Osteoblast (primary cell): ENCODE data around the gene KRTAP5-5. TPM values are rescaled to one million over a fixed set of nuclear protein-coding genes. Genes with fewer than 3 reads are reported as not detected.

ENCODE experiments used
- DNase-seq: peaks from one replicate; pipeline ENCODE4 v3.0.0; 2011; ENCODE audit warnings: low spot score, mixed read lengths; ENCODE audit not compliant: insufficient read length; ENCODE audit errors: missing footprints
- H2AFZ ChIP-seq: 2 replicates; pipeline ENCODE4 v1.6.0; 2011; ENCODE audit warnings: mild to moderate bottlenecking, low read length
- H3K27ac ChIP-seq: 2 replicates; pipeline ENCODE4 v1.5.1; 2011; ENCODE audit warnings: mild to moderate bottlenecking, low read depth, low read length, moderate library complexity
- H3K27me3 ChIP-seq: 2 replicates; pipeline ENCODE4 v1.6.0; 2012; ENCODE audit warnings: mild to moderate bottlenecking, control low read depth, inconsistent platforms, low read length, moderate library complexity; ENCODE audit not compliant: insufficient read depth
- H3K36me3 ChIP-seq: 2 replicates; pipeline ENCODE4 v1.5.1; 2011; ENCODE audit warnings: mild to moderate bottlenecking, low read length, control low read depth, moderate library complexity; ENCODE audit not compliant: insufficient read depth
- H3K4me1 ChIP-seq: 2 replicates; pipeline ENCODE4 v1.5.1; 2011; ENCODE audit warnings: mild to moderate bottlenecking, low read length, control low read depth, moderate library complexity; ENCODE audit not compliant: insufficient read depth
- H3K4me2 ChIP-seq: 2 replicates; pipeline ENCODE4 v1.6.0; 2011; ENCODE audit warnings: mild to moderate bottlenecking, low read length; ENCODE audit not compliant: insufficient read depth
- H3K4me3 ChIP-seq: fragments of 200-600 bp; sonication (generic); 3 replicates; pipeline ENCODE4 v1.5.1; 2012; ENCODE audit warnings: mild to moderate bottlenecking, low read length, inconsistent platforms; ENCODE audit not compliant: insufficient read depth
- H3K79me2 ChIP-seq: 2 replicates; pipeline ENCODE4 v1.6.0; 2012; ENCODE audit warnings: mild to moderate bottlenecking, low read length, control low read depth, inconsistent platforms; ENCODE audit not compliant: insufficient read depth
- H3K9me3 ChIP-seq: 2 replicates; pipeline ENCODE4 v1.5.1; 2011; ENCODE audit warnings: low read depth, low read length, control low read depth
- H4K20me1 ChIP-seq: 2 replicates; pipeline ENCODE4 v1.6.0; 2012; ENCODE audit warnings: mild to moderate bottlenecking, low read length, control low read depth; ENCODE audit not compliant: insufficient read depth
- CTCF ChIP-seq: IDR thresholded peaks from 2 replicates; pipeline ENCODE4 v1.5.1; 2011; ENCODE audit warnings: mild to moderate bottlenecking, low read depth, low read length, moderate library complexity; ENCODE audit errors: extremely low read depth
- total RNA-seq: library from RNA; depleted of rRNA; stranded (reverse); fragments of >200 nt; gene quantifications from 2 replicates; pipeline ENCODE4 v1.2.3, GENCODE V29; 2012

KRTAP5-5 gene
- total RNA-seq, 1 donor = not detected

GRCh38 chr11:1631066-1631568, 1.5 kb downstream of the KRTAP5-5 start:
- Histone ChIP-seq H2AFZ (no peak overlapping the region), H3K27me3 (peaks cover 40% of the 10 kb centered on the region), H3K79me2 (no peaks in the 10 kb centered on the region), H4K20me1 (peaks cover 2% of the 10 kb centered on the region), H3K4me2 (no peak overlapping the region), H3K27ac (no peak overlapping the region), H3K4me3 (no peak overlapping the region), H3K36me3 (no peaks in the 10 kb centered on the region), H3K4me1 (no peaks in the 10 kb centered on the region), H3K9me3 (no peaks in the 10 kb centered on the region)
- DNase-seq = peak; percentile 15
- TF ChIP-seq CTCF = no peak

- peaks cover 36% of the 10 kb centered on the region for H3K27me3 ChIP-seq
- no peak for TF ChIP-seq CTCF
These were observed 2.6 kb downstream of the KRTAP5-5 start for GRCh38 chr11:1632053-1632714.

GRCh38 chr11:1633864-1634263, 4.3 kb downstream of the KRTAP5-5 start:
- H3K4me1 ChIP-seq = no peaks in the 10 kb centered on the region
- no peak overlapping the region for H2AFZ ChIP-seq
- no peaks in the 10 kb centered on the region for H3K79me2 ChIP-seq
- H3K27me3 ChIP-seq = peaks cover 22% of the 10 kb centered on the region
- no peak overlapping the region for H3K4me3 ChIP-seq
- no peaks in the 10 kb centered on the region for H3K36me3 ChIP-seq
- peak; percentile 68 for DNase-seq
- no peak for TF ChIP-seq CTCF
- H3K27ac ChIP-seq = no peak overlapping the region
- H3K9me3 ChIP-seq = no peaks in the 10 kb centered on the region
- no peak overlapping the region for H3K4me2 ChIP-seq
- peaks cover 2% of the 10 kb centered on the region for H4K20me1 ChIP-seq

More at GRCh38 chr11:1632053-1632714, 2.6 kb downstream of the KRTAP5-5 start:
- H3K79me2 ChIP-seq = no peaks in the 10 kb centered on the region
- no peaks in the 10 kb centered on the region for H3K4me1 ChIP-seq
- H3K9me3 ChIP-seq = no peaks in the 10 kb centered on the region
- no peaks in the 10 kb centered on the region for H3K36me3 ChIP-seq
- H3K4me3 ChIP-seq = no peak overlapping the region
- DNase-seq = peak; percentile 75
- H3K4me2 ChIP-seq = no peak overlapping the region
- no peak overlapping the region for H2AFZ ChIP-seq
- H3K27ac ChIP-seq = no peak overlapping the region
- peaks cover 2% of the 10 kb centered on the region for H4K20me1 ChIP-seq

- no peak overlapping the region for H2AFZ ChIP-seq
- DNase-seq = no peak
- H3K4me1 ChIP-seq = no peaks in the 10 kb centered on the region
- H4K20me1 ChIP-seq = no peaks in the 10 kb centered on the region
- H3K79me2 ChIP-seq = no peaks in the 10 kb centered on the region
- H3K27ac ChIP-seq = no peak overlapping the region
- no peak overlapping the region for H3K4me2 ChIP-seq
- H3K9me3 ChIP-seq = no peaks in the 10 kb centered on the region
- no peak for TF ChIP-seq CTCF
- no peak overlapping the region for H3K4me3 ChIP-seq
- H3K36me3 ChIP-seq = no peaks in the 10 kb centered on the region
- peaks cover 18% of the 10 kb centered on the region for H3K27me3 ChIP-seq
These were observed 6.8 kb downstream of the KRTAP5-5 start for GRCh38 chr11:1636291-1636950.
